Measurements from ENCODE around the gene PLEKHB1.
A peak's percentile ranks its signal among the peaks of the same experiment; 100 is the strongest.

Gene PLEKHB1

DNA sequence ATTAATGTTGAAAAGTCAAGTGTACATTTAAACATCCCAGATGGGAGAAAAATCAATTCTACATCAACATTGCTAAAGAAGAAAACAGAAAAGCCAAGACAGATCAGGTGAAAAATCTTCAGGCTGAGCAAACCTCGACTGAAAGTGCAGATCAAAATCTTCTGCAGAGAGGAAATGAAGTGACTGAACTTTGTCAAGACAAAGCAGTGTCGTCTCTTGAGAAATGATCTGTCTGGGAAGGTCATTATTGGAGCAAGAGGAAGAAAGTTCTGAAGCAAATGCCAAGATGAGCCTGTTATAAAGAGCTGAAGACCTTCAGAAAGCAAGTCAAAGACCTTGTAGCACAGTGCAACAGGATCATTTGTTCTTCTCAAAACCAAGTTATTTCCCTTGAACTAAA, 5.8 kb upstream of the PLEKHB1 start:
- no peak overlapping the region; the same call in 1 of the 2 replicates for H2AFZ ChIP-seq (ENCODE audit: low read depth, low read length)
- no peaks in the 10 kb centered on the region for H4K20me1 ChIP-seq (ENCODE audit: insufficient read depth, low read length)
- H3K4me1 ChIP-seq (ENCODE audit: low read length) = no peaks in the 10 kb centered on the region
- no peak overlapping the region for H3K4me3 ChIP-seq (ENCODE audit: low read length)
- H3K27ac ChIP-seq (ENCODE audit: low read length) = no peak overlapping the region
- H3K4me2 ChIP-seq (ENCODE audit: low read length) = no peak overlapping the region
- TF ChIP-seq EZH2phosphoT487 (IDR thresholded peaks at IDR 0.05; ENCODE audit: low read depth) = no peak
- TF ChIP-seq, protein P1, sequence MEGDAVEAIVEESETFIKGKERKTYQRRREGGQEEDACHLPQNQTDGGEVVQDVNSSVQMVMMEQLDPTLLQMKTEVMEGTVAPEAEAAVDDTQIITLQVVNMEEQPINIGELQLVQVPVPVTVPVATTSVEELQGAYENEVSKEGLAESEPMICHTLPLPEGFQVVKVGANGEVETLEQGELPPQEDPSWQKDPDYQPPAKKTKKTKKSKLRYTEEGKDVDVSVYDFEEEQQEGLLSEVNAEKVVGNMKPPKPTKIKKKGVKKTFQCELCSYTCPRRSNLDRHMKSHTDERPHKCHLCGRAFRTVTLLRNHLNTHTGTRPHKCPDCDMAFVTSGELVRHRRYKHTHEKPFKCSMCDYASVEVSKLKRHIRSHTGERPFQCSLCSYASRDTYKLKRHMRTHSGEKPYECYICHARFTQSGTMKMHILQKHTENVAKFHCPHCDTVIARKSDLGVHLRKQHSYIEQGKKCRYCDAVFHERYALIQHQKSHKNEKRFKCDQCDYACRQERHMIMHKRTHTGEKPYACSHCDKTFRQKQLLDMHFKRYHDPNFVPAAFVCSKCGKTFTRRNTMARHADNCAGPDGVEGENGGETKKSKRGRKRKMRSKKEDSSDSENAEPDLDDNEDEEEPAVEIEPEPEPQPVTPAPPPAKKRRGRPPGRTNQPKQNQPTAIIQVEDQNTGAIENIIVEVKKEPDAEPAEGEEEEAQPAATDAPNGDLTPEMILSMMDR (IDR thresholded peaks at IDR 0.05; ENCODE audit: low read depth, low read length) = no peak
- H3K27me3 ChIP-seq (ENCODE audit: low read depth, low read length) = peaks cover 9% of the 10 kb centered on the region; the same call in 1 of the 2 replicates
- no peak overlapping the region for H3K9ac ChIP-seq (ENCODE audit: low read length)
- H3K36me3 ChIP-seq (replicated peaks; ENCODE audit: low read depth, low read length) = no peaks in the 10 kb centered on the region
- no peaks in the 10 kb centered on the region for H3K9me3 ChIP-seq (ENCODE audit: insufficient read depth, low read length)
- no peaks in the 10 kb centered on the region for H3K79me2 ChIP-seq (ENCODE audit: low read length)

- no peaks in the 10 kb centered on the region for H3K79me2 ChIP-seq (ENCODE audit: low read length)
- no peaks in the 10 kb centered on the region for H3K9me3 ChIP-seq (ENCODE audit: insufficient read depth, low read length)
- H3K4me3 ChIP-seq (ENCODE audit: low read length) = no peak overlapping the region
Observed at GRCh38 chr11:73641668-73642067, 4.7 kb upstream of the PLEKHB1 start.

GRCh38 chr11:73645121-73645969, 1.0 kb upstream of the PLEKHB1 start:
- Histone ChIP-seq H3K36me3 (replicated peaks; ENCODE audit: low read depth, low read length) (no peaks in the 10 kb centered on the region), H3K79me2 (ENCODE audit: low read length) (no peaks in the 10 kb centered on the region), H3K4me1 (ENCODE audit: low read length) (peaks cover 10% of the 10 kb centered on the region; the same call in 1 of the 2 replicates), H4K20me1 (ENCODE audit: insufficient read depth, low read length) (no peaks in the 10 kb centered on the region), H3K27ac (ENCODE audit: low read length) (no peak overlapping the region), H2AFZ (ENCODE audit: low read depth, low read length) (no peak overlapping the region; the same call in 1 of the 2 replicates), H3K27me3 (ENCODE audit: low read depth, low read length) (peaks cover 9% of the 10 kb centered on the region; the same call in 1 of the 2 replicates), H3K9me3 (ENCODE audit: insufficient read depth, low read length) (no peaks in the 10 kb centered on the region), H3K4me3 (ENCODE audit: low read length) (no peak overlapping the region), H3K9ac (ENCODE audit: low read length) (no peak overlapping the region), H3K4me2 (ENCODE audit: low read length) (no peak overlapping the region)
- TF ChIP-seq EZH2phosphoT487 (IDR thresholded peaks at IDR 0.05; ENCODE audit: low read depth) = no peak
- TF ChIP-seq, protein P1 (IDR thresholded peaks at IDR 0.05; ENCODE audit: low read depth, low read length) = no peak

More at GRCh38 chr11:73641668-73642067, 4.7 kb upstream of the PLEKHB1 start:
- Histone ChIP-seq H3K4me1 (ENCODE audit: low read length) (no peaks in the 10 kb centered on the region), H3K9ac (ENCODE audit: low read length) (no peak overlapping the region), H3K27ac (ENCODE audit: low read length) (no peak overlapping the region), H3K4me2 (ENCODE audit: low read length) (no peak overlapping the region), H3K36me3 (replicated peaks; ENCODE audit: low read depth, low read length) (no peaks in the 10 kb centered on the region), H4K20me1 (ENCODE audit: insufficient read depth, low read length) (no peaks in the 10 kb centered on the region), H3K27me3 (ENCODE audit: low read depth, low read length) (peaks cover 9% of the 10 kb centered on the region; the same call in 1 of the 2 replicates), H2AFZ (ENCODE audit: low read depth, low read length) (no peak overlapping the region)
- TF ChIP-seq, protein P1 (IDR thresholded peaks at IDR 0.05; ENCODE audit: low read depth, low read length) = no peak

DNA sequence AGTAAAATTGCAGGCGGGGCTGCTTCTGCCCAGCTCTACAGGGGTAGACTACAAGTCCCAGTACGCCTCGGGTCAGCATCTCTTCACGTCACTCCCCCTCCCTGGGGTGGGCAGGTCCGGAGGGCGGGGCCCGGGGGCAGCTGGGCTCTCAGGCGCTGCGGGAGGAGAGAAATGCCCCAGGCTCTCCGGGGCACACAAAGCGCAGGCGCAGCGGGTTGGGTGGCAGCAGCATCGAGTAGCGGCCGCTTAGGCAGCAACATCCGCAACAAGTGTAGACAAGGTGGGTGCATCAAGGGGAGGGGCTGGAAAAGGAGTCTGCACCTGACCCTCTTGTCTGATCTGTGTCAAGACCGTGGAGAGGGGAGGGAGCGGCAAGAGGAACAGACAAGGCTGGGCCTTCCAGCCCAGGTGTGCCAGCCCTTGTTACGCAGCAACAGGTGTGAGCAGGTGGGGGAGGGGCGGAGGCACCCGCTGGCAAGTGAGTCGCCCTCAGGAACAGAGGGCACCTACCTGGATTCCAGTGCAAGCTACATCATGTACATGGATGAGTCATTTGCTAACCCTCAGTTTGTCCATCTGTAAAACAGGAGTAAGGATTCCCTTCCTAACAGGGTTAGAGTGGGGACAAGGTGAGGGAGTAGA, 1.2 kb downstream of the PLEKHB1 start:
- H3K9ac ChIP-seq (ENCODE audit: low read length) = peak overlapping the region; percentile 34
- H3K27ac ChIP-seq (ENCODE audit: low read length) = no peak overlapping the region
- H3K4me3 ChIP-seq (ENCODE audit: low read length) = peak overlapping the region; percentile 77

More for the DNA sequence above, 1.2 kb downstream of the PLEKHB1 start:
- Histone ChIP-seq H3K27me3 (ENCODE audit: low read depth, low read length) (0 out of 2 replicates have a peak, but pooled peaks cover 5% of the 10 kb centered on the region), H3K4me1 (ENCODE audit: low read length) (peaks cover 10% of the 10 kb centered on the region; the same call in 1 of the 2 replicates), H4K20me1 (ENCODE audit: insufficient read depth, low read length) (no peaks in the 10 kb centered on the region), H3K79me2 (ENCODE audit: low read length) (no peaks in the 10 kb centered on the region), H3K36me3 (replicated peaks; ENCODE audit: low read depth, low read length) (no peaks in the 10 kb centered on the region), H2AFZ (ENCODE audit: low read depth, low read length) (peak overlapping the region; percentile 87), H3K4me2 (ENCODE audit: low read length) (peak overlapping the region; percentile 91), H3K9me3 (ENCODE audit: insufficient read depth, low read length) (no peaks in the 10 kb centered on the region)
- TF ChIP-seq, protein P1 (IDR thresholded peaks at IDR 0.05; ENCODE audit: low read depth, low read length) = no peak
- no peak for TF ChIP-seq EZH2phosphoT487 (IDR thresholded peaks at IDR 0.05; ENCODE audit: low read depth)
